Breast epithelium (tissue), 3 donors: Measurements from ENCODE around the gene CPAMD8.

Experiments
- POLR2A ChIP-seq: fragments of 450-650 bp; IDR thresholded peaks from one replicate; pipeline ENCODE4 v1.6.1; 2016; ENCODE audit warnings: antibody characterized with exemption, mild to moderate bottlenecking, moderate library complexity
- POLR2AphosphoS5 ChIP-seq, 3 donors: sonication (generic); formaldehyde crosslinking; IDR thresholded peaks; one replicate each; pipeline ENCODE4 v1.6.1; 2017; ENCODE audit warnings: antibody characterized with exemption in 3 of 3
- TF ChIP-seq, protein P1 (sequence below), 3 donors: fragments of 450-650 bp; IDR thresholded peaks; one replicate each; pipeline ENCODE4 v1.5.1; 2016 to 2017; ENCODE audit warnings: antibody characterized with exemption in 3 of 3, mild to moderate bottlenecking in 3 of 3, moderate library complexity in 3 of 3

DNA sequence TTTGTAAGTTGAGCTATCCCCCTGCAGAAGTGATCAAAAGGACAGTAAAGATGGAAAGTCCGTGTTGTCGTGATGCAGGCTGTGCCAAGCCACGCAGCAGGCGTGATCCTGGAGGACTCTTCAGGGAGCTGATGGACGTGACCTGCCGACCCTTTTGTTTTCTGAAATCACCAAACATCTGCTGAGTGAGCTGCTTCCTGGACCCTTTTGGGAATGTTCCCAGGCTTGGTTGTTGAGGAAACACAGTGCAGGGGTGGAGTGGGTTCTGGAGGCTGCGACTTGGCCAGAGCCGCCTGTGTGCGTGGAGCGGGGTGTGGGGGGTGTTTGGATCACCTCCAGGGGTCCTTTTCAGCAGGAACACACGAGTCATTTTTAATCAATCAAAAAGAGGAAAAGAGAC lies 15.4 kb upstream of the CPAMD8 start:
- TF ChIP-seq, protein P1, sequence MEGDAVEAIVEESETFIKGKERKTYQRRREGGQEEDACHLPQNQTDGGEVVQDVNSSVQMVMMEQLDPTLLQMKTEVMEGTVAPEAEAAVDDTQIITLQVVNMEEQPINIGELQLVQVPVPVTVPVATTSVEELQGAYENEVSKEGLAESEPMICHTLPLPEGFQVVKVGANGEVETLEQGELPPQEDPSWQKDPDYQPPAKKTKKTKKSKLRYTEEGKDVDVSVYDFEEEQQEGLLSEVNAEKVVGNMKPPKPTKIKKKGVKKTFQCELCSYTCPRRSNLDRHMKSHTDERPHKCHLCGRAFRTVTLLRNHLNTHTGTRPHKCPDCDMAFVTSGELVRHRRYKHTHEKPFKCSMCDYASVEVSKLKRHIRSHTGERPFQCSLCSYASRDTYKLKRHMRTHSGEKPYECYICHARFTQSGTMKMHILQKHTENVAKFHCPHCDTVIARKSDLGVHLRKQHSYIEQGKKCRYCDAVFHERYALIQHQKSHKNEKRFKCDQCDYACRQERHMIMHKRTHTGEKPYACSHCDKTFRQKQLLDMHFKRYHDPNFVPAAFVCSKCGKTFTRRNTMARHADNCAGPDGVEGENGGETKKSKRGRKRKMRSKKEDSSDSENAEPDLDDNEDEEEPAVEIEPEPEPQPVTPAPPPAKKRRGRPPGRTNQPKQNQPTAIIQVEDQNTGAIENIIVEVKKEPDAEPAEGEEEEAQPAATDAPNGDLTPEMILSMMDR (IDR thresholded peaks at IDR 0.05) = no peak
- TF ChIP-seq POLR2A (no peak), POLR2AphosphoS5 (IDR thresholded peaks at IDR 0.05) (no peak)
